Measurements from ENCODE around the gene ZBTB48. TPM values are rescaled to one million over a fixed set of nuclear protein-coding genes. Genes with fewer than 3 reads are reported as not detected.

Gene ZBTB48
- total RNA-seq, 1 donor from 2014 or later, result 20.0 TPM

DNA sequence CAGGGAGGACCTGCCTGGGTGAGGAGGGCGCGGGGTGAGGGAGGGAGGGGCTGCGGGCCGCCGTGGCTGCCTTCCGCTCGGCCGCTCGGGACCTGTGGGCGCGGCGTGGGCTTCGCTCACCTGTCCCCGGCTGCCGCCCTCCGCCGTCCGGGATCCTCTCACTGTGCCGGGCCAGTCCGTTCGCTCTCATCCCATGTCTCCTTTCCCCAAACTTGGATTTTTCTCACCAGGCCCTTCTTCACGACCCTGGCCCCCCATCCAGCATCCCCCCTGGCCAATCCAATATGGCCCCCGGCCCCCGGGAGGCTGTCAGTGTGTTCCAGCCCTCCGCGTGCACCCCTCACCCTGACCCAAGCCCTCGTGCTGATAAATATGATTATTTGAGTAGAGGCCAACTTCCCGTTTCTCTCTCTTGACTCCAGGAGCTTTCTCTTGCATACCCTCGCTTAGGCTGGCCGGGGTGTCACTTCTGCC, 362 bp downstream of the ZBTB48 start:
- no peaks in the 10 kb centered on the region for H3K27me3 ChIP-seq (ENCODE audit: insufficient read depth, low read length)
- no peak for DNase-seq (ENCODE audit: low read depth)
- no peak for TF ChIP-seq EZH2 (IDR thresholded peaks at IDR 0.05; ENCODE audit: insufficient read depth, low read length)
- TF ChIP-seq, protein P1, sequence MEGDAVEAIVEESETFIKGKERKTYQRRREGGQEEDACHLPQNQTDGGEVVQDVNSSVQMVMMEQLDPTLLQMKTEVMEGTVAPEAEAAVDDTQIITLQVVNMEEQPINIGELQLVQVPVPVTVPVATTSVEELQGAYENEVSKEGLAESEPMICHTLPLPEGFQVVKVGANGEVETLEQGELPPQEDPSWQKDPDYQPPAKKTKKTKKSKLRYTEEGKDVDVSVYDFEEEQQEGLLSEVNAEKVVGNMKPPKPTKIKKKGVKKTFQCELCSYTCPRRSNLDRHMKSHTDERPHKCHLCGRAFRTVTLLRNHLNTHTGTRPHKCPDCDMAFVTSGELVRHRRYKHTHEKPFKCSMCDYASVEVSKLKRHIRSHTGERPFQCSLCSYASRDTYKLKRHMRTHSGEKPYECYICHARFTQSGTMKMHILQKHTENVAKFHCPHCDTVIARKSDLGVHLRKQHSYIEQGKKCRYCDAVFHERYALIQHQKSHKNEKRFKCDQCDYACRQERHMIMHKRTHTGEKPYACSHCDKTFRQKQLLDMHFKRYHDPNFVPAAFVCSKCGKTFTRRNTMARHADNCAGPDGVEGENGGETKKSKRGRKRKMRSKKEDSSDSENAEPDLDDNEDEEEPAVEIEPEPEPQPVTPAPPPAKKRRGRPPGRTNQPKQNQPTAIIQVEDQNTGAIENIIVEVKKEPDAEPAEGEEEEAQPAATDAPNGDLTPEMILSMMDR (IDR thresholded peaks at IDR 0.05; ENCODE audit: insufficient read depth, low read depth, low read length), result no peak
- H3K9ac ChIP-seq (ENCODE audit: low read length), result peak overlapping the region; percentile 83
- H3K79me2 ChIP-seq (ENCODE audit: insufficient read depth, low read length), result peaks cover 32% of the 10 kb centered on the region
- no peak for FAIRE-seq
- peak overlapping the region; percentile 65 for H3K4me3 ChIP-seq (ENCODE audit: insufficient read depth, low read depth, low read length)
- peaks cover 12% of the 10 kb centered on the region for H3K4me1 ChIP-seq (ENCODE audit: insufficient read depth, low read length)
- H3K4me1 Mint-ChIP-seq (ENCODE audit: low read depth, unreplicated experiment), result peaks cover 25% of the 10 kb centered on the region
- peaks cover 30% of the 10 kb centered on the region for H4K20me1 ChIP-seq (ENCODE audit: insufficient read depth, low read length)
- H3K4me3 Mint-ChIP-seq (ENCODE audit: unreplicated experiment), result peak overlapping the region; percentile 96
- H3K27me3 Mint-ChIP-seq (ENCODE audit: low read depth, unreplicated experiment), result no peaks in the 10 kb centered on the region
- H3K9me3 Mint-ChIP-seq (ENCODE audit: unreplicated experiment), result no peaks in the 10 kb centered on the region
- H3K36me3 ChIP-seq (ENCODE audit: insufficient read depth, low read length), result no peaks in the 10 kb centered on the region
- H2AFZ ChIP-seq (ENCODE audit: low read depth, low read length), result peak overlapping the region; percentile 31
- H3K4me2 ChIP-seq (ENCODE audit: low read length), result peak overlapping the region; percentile 90
- peaks cover 3% of the 10 kb centered on the region for H3K36me3 Mint-ChIP-seq (ENCODE audit: low read depth, unreplicated experiment)
- peak overlapping the region; percentile 45 for H3K27ac ChIP-seq (ENCODE audit: low read depth, low read length)
- H3K27ac Mint-ChIP-seq (ENCODE audit: unreplicated experiment), result peak overlapping the region; percentile 80
- no peaks in the 10 kb centered on the region for H3K9me3 ChIP-seq (ENCODE audit: insufficient read depth, low read depth, low read length)

DNA sequence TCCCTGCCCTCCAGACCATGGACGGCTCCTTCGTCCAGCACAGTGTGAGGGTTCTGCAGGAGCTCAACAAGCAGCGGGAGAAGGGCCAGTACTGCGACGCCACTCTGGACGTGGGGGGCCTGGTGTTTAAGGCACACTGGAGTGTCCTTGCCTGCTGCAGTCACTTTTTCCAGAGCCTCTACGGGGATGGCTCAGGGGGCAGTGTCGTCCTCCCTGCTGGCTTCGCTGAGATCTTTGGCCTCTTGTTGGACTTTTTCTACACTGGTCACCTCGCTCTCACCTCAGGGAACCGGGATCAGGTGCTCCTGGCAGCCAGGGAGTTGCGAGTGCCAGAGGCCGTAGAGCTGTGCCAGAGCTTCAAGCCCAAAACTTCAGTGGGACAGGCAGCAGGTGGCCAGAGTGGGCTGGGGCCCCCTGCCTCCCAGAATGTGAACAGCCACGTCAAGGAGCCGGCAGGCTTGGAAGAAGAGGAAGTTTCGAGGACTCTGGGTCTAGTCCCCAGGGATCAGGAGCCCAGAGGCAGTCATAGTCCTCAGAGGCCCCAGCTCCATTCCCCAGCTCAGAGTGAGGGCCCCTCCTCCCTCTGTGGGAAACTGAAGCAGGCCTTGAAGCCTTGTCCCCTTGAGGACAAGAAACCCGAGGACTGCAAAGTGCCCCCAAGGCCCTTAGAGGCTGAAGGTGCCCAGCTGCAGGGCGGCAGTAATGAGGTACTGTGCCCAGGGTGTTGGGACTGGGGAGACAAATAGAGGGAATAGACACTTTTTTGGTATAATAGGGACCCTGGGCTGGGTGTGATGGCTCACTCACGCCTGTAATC, 1.0 kb downstream of the ZBTB48 start:
- peak overlapping the region; percentile 96 for H3K4me3 Mint-ChIP-seq (ENCODE audit: unreplicated experiment)
- H2AFZ ChIP-seq (ENCODE audit: low read depth, low read length), result peak overlapping the region; percentile 31

More for the DNA sequence above, 1.0 kb downstream of the ZBTB48 start:
- Histone ChIP-seq H3K9me3 (ENCODE audit: insufficient read depth, low read depth, low read length) (no peaks in the 10 kb centered on the region), H3K27me3 (ENCODE audit: insufficient read depth, low read length) (no peaks in the 10 kb centered on the region), H3K4me2 (ENCODE audit: low read length) (peak overlapping the region; percentile 90), H3K9ac (ENCODE audit: low read length) (peak overlapping the region; percentile 83), H3K36me3 (ENCODE audit: insufficient read depth, low read length) (no peaks in the 10 kb centered on the region), H4K20me1 (ENCODE audit: insufficient read depth, low read length) (peaks cover 36% of the 10 kb centered on the region), H3K4me1 (ENCODE audit: insufficient read depth, low read length) (peaks cover 12% of the 10 kb centered on the region), H3K27ac (ENCODE audit: low read depth, low read length) (peak overlapping the region; percentile 45), H3K4me3 (ENCODE audit: insufficient read depth, low read depth, low read length) (peak overlapping the region; percentile 65), H3K79me2 (ENCODE audit: insufficient read depth, low read length) (peaks cover 32% of the 10 kb centered on the region)
- no peak for TF ChIP-seq EZH2 (IDR thresholded peaks at IDR 0.05; ENCODE audit: insufficient read depth, low read length)
- TF ChIP-seq, protein P1 (IDR thresholded peaks at IDR 0.05; ENCODE audit: insufficient read depth, low read depth, low read length), result peak; percentile 9
- Mint-ChIP-seq H3K36me3 (ENCODE audit: low read depth, unreplicated experiment) (peaks cover 3% of the 10 kb centered on the region), H3K27me3 (ENCODE audit: low read depth, unreplicated experiment) (no peaks in the 10 kb centered on the region), H3K27ac (ENCODE audit: unreplicated experiment) (peak overlapping the region; percentile 80), H3K4me1 (ENCODE audit: low read depth, unreplicated experiment) (peaks cover 25% of the 10 kb centered on the region), H3K9me3 (ENCODE audit: unreplicated experiment) (no peaks in the 10 kb centered on the region)
- no peak for FAIRE-seq
- DNase-seq (ENCODE audit: low read depth), result no peak

All from astrocyte (in vitro differentiated cells and primary cell).